Left hindlimb (tissue), 1 donor: Measurements from ENCODE around the gene GDF7.

Source experiments
- DNase-seq: peaks from one replicate; pipeline ENCODE4 v3.0.0-alpha.2; 2018

Gene GDF7

GRCh38 chr2:20646446-20646845, 20.5 kb upstream of the GDF7 start:
- DNase-seq = no peak

DNA sequence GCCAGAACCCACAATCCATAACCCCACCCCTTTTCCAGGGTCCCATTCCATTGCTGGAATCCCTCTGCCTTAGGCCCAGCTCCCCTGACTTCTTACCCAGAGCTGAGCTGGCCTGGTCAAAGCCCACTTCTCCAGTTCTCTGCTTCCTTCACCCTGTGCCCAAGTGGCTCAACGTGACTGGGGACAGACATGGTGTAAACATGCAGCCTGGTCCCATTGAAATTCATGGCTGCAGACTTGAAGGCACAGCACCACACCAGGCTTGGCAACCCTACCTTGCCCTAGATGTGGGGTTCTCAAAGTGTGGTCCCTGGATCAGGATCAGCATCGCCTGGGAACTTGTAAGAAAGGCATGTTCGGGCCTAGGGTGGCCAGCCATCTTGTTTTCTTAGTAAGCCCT, 19.7 kb upstream of the GDF7 start:
- DNase-seq = no peak

- DNase-seq = no peak
Observed at GRCh38 chr2:20647738-20648137, 19.2 kb upstream of the GDF7 start.

DNA sequence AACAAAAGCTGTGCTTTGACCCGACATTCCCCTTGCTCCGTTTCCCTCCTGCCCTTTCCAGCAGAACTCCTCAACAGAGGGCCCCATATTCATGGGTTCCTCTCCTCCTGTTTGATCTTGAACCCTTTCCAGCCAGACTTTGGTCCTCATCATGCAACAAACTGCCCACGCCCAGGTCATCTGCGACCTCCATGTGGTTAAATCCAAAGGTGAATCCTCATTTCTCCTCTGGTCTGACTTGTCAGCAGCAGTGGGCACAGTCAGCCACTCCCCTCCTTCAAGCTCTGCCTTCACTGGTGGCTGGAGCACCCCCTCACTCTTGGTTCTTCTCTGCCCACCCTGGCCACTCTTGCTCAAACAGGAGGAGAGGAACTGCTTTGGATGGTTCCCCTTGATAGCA, 18.7 kb upstream of the GDF7 start:
- DNase-seq = no peak

GRCh38 chr2:20648831-20649230, 18.1 kb upstream of the GDF7 start:
- no peak for DNase-seq

DNA sequence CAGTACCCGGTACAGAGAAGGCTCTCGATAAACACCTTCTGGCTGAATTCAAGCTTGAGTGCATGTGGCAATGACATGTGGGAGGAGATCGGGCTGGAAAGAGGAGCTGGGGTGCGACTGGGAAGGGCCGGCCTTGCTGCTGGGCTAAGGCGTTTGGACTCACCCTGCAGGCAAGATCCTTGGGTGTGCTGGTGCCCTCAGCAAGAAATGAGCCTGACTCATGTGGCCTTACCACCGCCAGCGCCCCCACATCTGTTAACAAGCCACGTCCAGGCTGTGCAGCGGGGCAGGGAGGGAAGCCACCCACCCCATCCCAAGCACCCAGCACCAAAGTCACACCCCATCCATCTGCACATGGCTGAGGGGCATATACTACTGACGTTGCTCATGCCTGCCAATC, 17.4 kb upstream of the GDF7 start:
- no peak for DNase-seq

- DNase-seq = no peak
Observed at GRCh38 chr2:20649976-20650375, 17.0 kb upstream of the GDF7 start.

DNA sequence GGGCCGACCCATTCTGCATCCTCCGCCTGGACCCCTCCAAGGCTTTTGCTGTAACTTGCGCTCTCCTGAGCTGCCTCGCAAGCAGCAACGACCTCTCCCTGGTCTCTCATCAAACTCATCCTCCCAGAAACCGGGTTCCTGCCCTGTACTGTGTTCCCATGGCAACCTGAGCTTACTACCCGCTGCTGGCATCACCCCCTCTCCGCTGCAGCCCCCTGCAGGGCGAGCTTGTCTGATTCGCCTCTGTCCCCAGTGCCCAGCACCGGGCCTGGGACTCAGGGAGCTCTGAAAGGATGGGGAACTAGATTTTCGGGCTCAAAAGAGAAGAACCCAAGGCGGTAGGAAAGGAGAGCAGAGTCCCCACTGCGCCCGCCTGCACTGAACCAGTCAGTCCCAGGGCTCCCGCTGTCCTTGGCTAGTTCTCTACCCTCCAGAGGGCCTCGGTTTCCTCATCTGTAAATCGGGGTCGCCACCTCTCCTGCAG, 16.5 kb upstream of the GDF7 start:
- DNase-seq = peak; percentile 65

DNA sequence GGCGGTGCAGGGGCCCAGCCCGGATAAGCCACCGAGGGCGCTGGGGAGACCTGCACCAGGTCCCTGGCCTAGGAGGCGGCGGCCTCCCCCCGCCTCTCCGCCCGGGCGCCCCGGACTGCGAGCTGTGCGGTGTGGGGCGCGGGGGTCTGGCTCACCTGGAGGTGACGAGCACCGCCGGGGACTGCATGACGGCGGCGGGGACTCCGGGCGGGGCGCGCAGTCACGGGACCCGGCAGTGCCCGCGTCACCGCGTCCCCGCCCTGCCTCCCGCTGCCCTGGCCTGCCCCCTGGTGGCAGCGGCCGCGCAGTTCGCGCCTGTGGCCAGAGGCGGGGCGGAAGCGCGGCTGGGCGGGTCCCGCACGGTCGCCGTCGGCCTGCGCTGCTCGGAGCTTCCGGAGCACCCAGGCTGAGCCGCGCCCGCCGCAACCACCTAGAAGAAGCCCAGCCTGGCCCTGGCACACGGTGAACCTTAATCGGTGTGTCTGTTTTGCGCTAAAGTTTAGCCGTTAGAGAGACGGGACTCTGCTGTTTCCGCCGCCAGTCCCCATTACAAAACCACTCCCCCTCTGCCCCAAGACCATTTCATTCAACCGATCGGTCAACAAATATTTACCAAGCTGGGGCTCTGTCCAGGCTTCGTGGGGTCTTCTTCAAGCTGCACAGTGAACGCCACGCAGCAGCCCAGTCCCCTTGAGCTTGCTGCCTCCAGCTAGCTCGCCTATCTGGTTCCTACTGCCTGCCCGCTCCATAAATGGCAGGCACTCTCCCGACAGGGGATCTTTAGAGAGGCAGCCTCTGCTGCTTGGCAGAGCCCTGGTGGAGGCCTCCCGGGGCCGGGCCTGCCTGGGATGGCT, 15.8 kb upstream of the GDF7 start, which contains the start of gene HS1BP3:
Gene HS1BP3, minus strand, starts transcription at position 222 of the 854 bp plus-strand sequence. Its CDS starts 35 bp downstream, at position 187.
- DNase-seq = peak; percentile 89

DNA sequence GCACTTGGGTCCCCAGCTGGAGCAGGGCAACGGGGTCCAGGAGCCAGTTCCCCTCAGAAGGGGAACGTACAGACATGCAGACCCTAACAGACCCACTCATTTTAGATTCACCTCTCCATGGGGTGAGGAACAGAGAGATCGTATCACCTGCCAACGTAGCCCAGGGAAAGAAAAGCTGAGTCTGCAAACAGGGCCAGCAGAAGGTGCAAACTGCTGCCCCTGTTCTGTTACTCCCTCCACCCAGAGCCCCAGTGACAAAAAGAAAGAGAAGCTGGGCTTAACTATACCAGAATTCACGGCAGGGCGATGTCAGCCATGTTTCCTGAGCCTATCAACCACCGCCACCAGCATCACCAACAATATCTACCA, 15.2 kb upstream of the GDF7 start:
- no peak for DNase-seq

- no peak for DNase-seq
Observed at GRCh38 chr2:20652141-20652540, 14.8 kb upstream of the GDF7 start.

DNA sequence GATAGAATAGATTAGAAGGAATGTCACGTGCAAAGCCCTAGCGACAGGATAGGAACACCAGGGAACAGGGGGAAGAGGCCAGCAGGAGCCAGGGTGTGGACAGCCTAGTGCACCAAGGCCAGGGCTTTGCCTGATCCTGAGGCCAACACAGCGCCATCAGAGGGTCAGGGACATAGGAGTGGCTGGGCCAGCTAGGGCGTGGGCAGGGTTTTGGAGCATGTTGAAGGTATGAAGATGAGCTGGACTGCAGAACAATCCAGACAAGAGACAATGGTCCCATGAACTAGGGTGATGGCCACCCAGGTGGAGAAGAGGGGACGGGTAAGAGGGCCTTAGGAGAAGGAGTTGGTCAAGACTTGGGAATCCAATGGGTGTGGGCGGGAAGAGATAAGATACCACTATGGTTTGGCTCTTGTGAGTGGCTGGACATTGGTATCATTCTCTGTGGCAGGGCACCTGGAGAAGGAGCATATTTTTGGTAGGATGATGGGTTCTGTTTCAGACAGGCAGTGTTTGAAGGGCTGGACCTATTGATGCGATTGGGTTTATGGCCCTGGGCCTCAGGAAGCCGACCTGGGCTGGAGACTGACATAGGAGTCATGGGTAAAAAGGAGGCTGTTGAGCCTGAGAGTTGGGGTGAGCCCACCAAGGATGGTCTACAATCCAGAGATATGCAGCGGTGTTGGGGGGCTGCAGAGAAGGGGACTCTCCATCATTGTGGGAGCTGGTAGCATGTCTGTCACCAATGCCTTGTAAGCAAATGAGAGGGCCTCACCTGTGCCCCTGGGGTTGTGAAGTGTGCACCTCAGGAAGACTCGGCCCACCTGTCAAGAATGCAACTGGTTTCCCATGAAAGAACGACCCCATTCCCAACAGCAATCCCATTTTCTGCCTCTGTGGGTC, 14.0 kb upstream of the GDF7 start:
- DNase-seq = no peak

- no peak for DNase-seq
Observed at GRCh38 chr2:20653695-20654534, 13.0 kb upstream of the GDF7 start.

DNA sequence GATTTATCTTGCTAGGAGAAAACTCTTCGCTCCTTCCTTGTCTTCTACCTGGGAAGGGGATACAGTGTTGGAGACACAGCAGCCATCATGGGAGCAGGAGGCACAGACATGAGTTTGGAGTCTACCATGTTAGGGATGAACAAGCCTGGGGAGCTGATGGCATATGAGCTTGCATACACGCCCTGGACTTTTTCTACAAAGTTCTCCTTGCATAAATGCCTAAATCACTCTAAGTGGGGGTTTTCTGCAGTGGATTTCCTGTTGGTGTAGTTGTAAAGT, 12.5 kb upstream of the GDF7 start:
- peak; percentile 11 for DNase-seq

- DNase-seq = no peak
Observed at GRCh38 chr2:20656561-20656960, 10.4 kb upstream of the GDF7 start.

DNA sequence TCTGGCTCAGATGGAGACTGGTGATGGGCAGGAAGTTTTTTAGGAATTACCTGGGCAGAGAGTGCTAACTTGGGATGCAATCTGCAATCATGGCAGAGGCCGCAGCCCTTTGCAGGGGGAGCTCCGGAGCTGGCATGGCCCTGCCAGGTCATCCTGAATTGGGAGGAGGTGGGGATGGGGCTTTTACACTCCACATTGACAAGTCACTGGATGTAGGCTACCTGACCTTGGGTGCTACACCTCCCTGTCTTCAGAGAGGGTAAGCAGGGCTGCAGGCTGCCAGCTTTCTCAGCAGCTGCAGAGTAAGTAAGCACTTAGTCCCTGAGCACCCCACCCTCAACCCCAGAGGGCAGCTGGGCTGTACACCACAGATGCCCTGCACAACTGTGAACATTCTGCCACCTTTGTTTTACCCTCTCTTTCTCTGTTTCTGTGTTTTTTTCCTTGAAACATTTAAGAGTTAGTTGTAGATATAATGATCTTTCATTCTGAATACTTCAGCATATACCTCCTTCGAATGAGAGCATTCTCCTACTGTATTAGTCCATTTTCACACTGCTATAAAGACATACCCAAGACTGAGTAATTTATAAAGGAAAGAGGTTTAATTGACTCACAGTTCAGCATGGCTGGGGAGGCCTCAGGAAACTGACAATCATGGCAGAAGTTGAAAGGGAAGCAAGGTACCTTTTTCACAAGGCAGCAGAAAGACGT, 9.3 kb upstream of the GDF7 start:
- peak; percentile 26 for DNase-seq

DNA sequence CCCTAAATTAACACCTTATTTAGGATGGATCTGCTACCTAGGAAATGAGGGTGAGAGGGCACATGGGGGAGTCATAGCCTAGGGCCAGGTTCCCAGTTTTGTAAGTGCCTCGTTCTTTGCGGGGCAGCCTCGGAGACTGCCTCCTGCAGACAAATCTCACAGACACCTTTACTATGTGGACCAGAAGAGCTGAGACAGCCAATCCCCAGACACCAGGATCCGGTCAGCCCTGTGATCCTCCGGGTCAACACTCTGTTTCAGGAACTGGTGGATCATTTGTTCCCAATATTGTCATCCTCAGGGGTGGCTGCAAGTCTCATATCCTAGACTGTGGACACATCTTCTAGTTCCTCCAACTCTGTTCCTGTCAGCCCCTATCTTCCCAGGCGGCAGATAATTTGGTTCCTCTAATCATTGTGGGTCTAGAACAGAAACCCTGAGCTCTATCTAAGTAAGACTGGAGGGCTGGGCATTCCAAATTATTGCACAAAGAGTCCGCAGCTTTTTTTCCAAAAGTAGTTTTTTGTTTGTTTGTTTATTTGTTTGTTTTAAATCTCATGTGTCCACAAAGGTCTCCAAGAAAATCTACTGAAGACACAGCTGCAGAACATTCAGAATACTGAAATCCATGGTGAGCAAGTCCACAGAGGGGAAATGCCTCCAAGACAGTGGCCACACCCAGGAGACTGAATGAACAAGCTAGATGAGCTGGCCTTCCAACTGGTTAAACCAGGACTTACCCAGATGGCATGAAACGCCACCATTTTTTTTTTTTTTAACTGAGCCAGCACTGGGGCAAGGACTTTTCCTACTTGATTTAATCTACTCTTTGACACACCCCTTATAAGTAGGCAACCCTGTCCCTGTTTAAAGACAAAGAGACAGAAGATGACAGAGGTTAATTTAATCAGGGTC, 6.2 kb upstream of the GDF7 start:
- DNase-seq = no peak

DNA sequence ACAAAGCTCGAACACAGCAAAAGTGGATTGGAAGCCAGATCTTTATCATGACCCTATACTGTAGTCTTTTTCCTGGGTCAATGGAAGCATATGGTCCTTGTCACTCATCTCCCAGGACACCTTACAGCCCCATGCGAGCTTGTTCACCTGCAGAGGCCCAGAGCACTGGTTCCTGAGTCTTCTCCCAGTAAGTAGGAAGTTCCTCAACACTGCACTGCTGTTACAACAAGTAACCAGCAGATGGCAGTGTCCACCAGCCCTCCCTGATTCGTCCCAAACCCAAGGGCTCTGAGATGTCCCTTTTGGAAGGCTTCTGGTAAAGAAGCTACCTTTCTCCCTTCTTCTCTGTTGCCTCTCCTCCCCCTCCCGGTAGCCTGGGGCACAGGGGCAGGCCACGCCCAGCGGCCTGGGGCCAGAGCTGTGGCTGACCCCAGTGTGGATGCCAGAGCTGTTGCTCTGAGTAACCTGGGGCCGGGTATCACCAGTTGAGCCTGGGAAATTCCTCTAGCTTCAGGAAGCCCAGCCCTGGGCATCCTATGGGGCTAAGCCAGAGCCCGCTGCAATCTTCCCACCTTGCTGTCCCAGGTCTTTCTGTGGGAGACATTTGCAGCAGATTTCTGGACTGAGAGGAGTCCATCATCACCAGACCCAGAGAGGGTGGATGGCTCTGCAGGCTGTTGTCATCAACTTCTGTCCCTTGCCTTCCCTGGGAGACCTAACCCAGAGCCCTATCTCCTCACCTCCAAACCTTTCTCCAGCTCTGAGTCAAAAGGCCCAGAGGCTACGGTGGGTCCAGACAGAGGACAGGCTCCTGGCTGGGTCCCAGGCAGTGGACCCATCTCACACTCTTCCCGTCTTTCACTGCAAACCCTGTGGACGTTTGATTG, 5.3 kb upstream of the GDF7 start:
- DNase-seq = peak; percentile 79

GRCh38 chr2:20662308-20662937, 4.5 kb upstream of the GDF7 start:
- DNase-seq = no peak
